Measurements from ENCODE around the gene DLX1.
A peak's percentile ranks its signal among the peaks of the same experiment; 100 is the strongest.
"Not testable (repeated sequence)": the region's sequence is repeated elsewhere in the genome, so short reads cannot be mapped to it uniquely, and the experiment has no call there.

The DLX1 gene

DNA sequence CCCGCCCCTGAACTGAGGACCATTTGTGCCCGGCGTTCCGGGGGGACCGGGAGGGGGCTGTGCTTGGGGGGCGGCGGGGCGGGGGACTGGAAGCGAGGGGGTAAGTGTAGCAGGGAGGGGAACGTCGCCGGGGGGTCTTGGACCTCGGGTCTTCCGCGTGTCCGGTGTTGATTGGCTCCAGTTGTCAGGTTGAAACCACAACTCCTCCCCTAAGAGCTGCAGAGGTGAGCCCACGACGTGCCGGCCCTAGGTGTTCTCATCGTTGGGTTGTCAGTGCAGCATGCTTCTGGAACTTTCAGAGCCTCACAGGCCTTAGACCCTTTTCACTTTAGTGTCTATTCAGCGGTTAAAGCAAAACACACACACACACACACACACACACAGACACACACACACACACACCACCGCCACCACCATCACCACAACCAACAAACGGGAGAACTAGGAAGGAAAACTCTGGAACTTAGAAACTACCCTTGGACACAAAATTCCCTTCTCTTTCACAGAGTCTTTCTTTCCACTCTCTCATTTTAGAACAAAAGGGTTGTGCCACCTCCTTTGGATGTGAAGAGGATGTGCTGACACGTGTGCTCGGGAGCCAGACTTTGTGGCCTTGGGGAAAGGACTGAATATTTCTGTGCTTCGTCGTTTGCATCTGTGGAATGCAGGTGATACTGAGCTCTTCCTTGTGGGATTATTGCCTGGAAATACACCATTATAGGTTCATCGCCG lies 24.1 kb downstream of the DLX1 start:
- FAIRE-seq (no peak), DNase-seq (ENCODE audit: low spot score) (no peak)

DNA sequence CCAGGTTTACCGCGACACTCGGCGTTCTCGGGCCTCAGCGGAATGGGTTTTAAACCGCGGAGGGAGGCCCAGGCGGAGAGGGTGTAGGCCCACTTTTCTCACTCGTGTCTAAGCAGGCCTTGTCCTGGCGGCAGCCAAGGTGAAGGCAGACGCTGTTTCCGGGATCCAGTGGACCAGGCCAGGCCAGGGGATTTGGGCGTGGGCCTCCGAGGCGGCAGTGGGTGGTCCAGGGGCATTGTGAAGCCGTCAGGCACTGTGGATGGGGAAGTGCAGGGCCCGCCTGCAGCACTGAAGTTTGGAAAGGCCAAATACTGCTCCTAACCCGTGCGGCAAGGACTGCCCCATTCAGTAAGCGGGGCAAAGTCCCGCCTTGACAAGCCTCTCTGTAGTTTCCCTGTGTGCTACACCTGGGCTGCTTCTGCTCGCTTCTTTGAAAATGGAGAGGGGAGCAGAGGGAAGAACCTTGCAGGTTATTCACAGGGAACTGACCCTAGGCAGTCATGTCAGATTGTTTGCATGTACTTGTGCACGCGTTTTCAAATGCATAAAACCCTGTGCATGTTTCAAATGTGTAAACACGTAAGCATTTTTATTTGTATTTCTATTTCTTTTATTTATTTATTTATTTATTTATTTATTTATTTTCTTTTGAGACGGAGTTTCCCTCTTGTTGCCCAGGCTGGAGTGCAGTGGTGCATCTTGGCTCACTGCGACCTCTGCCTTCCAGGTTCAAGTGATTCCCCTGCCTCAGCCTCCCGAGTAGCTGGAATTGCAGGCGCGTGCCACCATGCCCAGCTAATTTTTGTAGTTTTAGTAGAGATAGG lies 24.9 kb downstream of the DLX1 start:
- DNase-seq (ENCODE audit: low spot score) (no peak), FAIRE-seq (no peak)

DNA sequence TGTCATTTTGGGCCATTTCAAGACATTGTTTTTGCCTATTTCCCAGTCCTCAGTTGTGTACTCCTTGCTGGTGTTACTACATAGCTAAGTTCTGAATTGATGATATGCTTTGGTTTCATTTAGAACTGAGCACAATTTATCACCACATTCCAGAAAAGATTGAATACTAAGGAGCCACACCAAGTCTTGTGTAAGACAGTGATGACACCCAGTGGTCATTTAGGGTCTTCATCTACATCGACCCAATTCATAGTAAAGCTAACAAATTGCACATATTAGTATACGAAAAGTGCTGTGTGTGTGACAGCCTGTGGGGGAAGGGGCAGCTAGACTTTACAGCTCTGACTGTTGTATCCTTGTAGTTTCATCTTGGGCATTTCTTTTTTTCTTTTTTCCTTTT lies 28.3 kb downstream of the DLX1 start:
- peak; percentile 41 for FAIRE-seq
- peak; percentile 52 for DNase-seq (ENCODE audit: low spot score)

DNA sequence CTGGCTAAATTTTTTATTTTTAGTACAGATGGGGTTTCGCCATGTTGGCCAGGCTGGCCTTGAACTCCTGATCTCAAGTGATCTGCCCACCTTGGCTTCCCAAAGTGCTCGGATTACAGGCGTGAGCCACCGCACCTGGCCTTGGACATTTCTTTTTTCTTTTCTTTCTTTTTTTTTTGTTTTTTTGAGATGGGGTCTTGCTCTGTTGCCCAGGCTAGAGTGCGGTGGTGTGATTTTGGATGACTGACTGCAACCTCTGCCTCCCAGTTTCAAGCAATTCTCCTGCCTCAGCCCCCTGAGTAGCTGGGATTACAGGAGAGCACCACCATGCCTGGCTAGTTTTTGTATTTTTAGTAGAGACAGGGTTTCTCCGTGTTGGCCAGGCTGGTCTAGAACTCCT lies 28.9 kb downstream of the DLX1 start:
- FAIRE-seq; DNase-seq (ENCODE audit: low spot score): not testable (repeated sequence)

DNA sequence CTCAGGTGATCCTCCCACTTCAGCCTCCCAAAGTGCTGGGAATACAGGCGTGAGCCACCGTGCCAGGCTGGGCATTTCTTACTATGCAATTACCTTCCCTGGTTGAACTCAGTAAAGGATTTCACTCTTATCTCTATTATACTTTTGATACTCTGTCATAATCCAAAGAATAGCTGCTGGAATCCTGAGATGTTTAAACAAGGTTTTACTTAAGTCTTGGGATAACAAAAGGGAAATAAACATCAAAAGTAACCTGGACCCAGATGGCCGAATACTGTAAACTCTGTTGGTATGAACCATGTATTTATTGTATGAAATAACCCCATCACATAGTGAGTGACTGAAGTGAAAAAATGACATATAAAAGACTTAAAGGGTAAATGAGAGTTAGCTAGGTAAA lies 29.3 kb downstream of the DLX1 start:
- FAIRE-seq (no peak), DNase-seq (ENCODE audit: low spot score) (no peak)

DNA sequence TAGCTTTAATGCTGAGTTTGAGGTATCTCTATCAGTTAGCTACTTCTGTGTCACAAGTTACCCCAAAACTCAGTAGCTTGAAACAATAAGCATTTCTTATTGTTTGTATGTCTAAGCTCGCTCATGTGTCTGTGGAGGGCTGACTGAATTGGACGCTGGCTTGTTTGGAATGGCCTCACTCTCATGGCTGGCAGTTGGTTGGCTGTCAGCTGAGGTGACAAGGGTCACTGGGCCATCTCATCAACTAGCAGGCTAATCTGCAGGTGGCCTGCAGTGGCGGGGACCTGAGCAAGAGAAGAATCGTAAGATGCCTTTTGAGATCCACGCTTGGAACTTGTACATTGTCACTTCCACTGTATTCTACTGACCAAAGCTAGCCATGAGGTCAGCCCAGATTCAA lies 30.8 kb downstream of the DLX1 start:
- no peak for FAIRE-seq
- DNase-seq (ENCODE audit: low spot score) = no peak

DNA sequence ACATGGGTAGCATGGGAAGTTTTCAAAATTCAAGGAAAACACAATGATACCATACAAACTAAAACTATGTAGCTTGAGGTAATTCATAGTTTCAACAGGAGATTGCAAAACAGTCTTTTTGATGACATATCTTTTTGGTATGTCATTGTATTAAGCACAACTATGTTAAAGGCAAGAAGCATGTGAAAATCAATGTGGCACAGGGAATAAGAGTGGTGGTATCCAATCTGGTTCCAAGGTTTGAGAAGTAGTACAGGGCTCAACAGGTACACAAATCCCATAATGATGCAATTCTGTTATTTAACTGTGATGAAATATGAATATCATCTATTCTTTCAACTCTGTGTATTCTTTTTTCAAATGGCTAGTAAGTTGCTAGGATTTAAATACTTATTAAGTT lies 33.8 kb downstream of the DLX1 start:
- DNase-seq (ENCODE audit: low spot score) = peak; percentile 37

DNA sequence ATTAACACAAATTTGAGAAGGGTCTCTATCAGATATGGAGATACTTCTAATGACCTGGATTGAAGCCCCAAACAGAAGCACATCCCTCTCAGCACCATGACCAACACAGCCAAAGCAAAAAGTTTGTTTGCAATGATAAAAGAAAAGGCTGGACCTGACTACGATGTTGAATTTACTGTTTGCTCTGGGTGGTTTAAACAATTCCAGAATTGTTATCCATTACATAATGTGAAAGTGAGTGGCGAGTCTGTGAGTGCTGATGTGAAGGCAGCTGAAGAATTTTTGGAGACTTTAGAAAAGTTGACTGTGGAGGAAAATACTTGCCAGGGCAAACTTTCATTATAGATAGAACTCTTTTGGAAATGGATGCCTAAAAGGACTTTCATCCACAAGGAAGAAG lies 34.8 kb downstream of the DLX1 start:
- no peak for FAIRE-seq
- DNase-seq (ENCODE audit: low spot score) = no peak

More for the DNA sequence above, 33.8 kb downstream of the DLX1 start:
- no peak for FAIRE-seq

DNA sequence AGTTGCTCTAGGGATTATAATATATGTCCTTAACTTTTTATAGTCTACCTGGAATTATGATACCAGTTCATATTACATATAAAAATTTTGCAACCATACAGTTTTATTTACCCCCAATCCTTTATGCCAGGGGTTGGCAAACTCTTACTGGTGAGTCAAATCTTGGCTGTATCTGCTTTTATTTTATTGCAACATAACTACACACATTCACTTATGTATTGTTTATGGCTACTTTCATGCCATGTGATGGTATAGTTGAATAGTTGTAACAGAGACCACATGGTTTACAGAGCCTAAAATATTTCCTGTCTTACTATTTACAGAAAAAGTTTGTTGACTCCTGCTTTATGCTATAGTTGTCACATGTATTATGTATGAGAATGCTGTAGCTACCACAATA lies 43.2 kb downstream of the DLX1 start:
- DNase-seq (ENCODE audit: low spot score) (no peak), FAIRE-seq (no peak)

DNA sequence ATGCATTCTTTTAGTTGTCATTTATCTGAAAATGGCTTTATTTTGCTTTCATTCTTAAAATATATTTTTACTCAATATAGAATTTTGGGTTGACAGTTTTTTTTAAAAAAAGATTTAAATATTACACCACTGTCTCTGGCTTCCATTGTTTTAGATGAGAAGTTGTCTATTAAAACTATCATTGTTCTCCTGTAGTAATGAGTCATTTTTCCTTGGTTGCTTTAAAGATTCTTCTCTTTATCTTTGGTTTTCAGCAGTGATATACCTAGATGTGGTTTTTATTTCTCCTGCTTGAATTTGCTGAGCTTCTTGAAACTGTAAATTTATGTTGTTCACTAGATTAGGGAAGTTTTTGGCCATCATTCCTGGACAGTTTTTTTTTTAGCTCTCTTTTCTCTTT lies 44.1 kb downstream of the DLX1 start:
- DNase-seq (ENCODE audit: low spot score) (no peak), FAIRE-seq (no peak)

DNA sequence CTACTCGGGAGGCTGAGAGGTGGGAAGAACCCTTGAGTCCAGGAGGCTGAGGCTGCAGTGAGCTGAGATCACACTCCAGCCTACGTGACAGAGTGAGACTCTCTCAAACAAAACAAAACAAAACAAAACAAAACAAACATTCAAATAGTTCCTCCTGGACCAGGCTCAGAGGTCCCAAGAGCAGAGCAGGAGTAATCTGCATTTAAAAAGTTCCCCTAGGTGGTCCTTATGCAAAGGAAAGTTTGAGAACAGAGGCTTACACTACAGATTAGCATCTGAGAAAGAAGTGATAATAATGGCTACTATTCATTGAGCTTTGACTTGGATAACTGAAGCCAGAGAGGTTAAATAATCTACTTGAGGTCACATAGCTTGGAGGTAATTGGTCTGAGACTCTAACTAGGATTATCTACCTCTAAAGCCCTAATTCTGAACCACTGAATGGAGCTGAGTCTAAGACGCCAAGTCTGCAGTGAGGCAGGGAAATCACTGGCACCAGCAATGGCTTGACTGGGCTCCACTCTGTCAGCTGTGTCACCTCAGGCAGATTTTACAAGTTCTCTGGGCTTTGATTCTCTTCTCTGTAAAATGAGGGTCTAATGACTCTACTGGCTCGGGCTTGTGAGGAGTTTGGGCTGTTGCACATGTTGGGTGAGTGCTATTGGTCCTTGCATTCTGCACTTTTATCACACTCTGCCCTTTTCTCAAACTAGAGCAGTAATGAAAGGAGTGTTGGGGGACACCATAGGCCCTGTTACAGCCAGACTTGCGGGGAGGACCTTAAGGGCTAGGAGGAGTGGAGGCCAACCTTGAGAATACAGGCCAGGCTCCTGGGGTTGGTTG lies 46.6 kb downstream of the DLX1 start:
- DNase-seq (ENCODE audit: low spot score) = no peak
- no peak for FAIRE-seq

DNA sequence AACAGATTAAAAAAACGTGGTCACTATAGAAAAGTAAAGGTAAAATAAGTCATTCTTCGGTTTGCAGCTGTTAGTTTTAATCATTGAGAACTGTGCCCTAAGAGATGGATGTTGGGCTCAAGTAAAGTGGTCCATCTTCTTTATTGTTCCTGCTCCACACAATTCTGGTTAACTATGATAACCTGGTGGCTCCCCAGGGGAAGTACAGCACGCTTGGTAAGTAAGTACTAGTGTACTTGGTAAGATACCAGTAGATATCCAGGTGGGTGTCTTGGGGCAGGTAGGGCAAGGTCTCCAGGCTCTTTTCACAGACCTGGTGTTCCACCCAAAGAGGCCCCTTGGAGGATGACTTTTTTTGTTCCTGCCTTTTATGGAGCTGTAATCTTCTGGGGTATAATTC lies 49.0 kb downstream of the DLX1 start:
- DNase-seq (ENCODE audit: low spot score) (no peak), FAIRE-seq (no peak)

DNA sequence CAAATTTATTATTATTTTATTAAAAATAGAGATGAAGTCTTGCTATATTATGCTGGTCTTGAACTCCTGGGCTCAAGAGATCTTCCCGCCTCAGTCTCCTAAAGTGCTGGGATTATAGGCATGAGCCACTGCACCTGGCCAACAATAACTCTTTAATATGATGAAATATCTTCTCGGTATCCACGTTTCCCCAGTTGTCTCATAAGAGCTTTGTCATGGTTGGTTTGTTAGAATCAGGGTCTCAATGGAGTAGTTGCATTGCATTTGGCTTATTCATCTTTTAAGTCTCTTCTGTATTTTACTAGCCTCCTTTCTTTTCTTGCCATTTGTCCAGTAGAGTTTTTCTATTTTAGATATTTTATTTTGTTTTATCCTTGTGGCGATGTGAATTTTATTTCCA lies 50.1 kb downstream of the DLX1 start:
- FAIRE-seq = no peak
- no peak for DNase-seq (ENCODE audit: low spot score)

DNA sequence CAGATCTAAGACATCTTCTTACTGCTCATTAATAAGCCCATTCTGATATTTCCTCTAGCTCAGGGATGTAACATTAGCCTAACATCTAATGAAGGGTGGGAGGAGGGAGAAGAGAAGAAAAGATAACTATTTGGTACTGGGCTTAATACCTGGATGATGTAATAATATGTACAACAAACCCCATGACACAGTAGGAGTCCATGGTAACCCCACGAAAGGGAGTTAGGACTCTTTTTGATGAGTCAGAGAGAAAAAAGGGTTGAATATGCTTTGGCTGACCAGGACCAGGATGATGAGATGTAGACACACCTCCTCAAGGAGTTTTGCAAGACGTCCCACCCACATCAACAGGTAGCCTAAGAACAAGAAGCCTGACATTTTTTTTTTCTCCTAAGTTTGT lies 51.8 kb downstream of the DLX1 start:
- no peak for FAIRE-seq
- DNase-seq (ENCODE audit: low spot score) = no peak

DNA sequence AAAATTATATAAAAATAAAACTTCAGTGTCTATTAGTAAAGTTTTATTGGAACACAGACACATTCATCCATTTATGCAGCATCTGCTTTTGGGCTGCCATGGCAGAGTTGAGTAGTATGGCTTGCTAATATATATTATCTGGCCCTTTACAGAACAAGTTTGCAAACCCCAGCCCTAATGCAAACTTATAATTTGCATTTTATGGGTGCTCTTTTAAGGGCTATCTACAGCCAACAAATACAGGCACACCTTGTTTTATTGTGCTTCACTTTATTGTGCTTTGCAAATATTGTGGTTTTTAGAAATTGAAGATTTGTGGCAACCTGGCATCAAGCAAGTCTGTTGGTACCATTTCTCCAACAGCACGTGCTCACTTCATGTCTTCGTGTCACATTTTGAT lies 52.6 kb downstream of the DLX1 start:
- DNase-seq (ENCODE audit: low spot score) = no peak
- FAIRE-seq = no peak

DNA sequence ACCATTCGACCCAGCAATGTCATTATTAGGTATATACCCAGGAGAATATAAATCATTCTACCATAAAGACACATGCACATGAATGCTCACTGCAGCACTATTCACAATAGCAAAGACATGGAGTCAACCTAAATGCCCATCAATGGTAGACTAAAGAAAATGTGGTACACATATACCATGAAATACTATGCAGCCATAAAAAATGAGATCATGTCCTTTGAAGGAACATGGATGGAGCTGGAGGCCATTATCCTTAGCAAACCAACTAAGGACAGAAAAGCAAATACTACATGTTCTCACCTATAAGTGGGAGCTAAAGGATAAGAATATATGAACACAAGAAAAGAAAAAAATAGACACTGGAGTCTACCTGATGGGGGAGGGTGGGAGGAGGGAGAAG lies 53.4 kb downstream of the DLX1 start:
- not testable (repeated sequence) for FAIRE-seq; DNase-seq (ENCODE audit: low spot score)

Measured in RCC 7860 (cell line).